GM18517 (cell line): ENCODE data around the gene RTBDN.
"Not testable (repeated sequence)": the region's sequence is repeated elsewhere in the genome, so short reads cannot be mapped to it uniquely, and the experiment has no call there.

ENCODE experiments used
- ATAC-seq: cut with Tn5 transposase; IDR thresholded peaks from one replicate; pipeline ENCODE4 v1.9.1; 2021; ENCODE audit warnings: mild to moderate bottlenecking, moderate library complexity; ENCODE audit not compliant: unreplicated experiment

The RTBDN gene

DNA sequence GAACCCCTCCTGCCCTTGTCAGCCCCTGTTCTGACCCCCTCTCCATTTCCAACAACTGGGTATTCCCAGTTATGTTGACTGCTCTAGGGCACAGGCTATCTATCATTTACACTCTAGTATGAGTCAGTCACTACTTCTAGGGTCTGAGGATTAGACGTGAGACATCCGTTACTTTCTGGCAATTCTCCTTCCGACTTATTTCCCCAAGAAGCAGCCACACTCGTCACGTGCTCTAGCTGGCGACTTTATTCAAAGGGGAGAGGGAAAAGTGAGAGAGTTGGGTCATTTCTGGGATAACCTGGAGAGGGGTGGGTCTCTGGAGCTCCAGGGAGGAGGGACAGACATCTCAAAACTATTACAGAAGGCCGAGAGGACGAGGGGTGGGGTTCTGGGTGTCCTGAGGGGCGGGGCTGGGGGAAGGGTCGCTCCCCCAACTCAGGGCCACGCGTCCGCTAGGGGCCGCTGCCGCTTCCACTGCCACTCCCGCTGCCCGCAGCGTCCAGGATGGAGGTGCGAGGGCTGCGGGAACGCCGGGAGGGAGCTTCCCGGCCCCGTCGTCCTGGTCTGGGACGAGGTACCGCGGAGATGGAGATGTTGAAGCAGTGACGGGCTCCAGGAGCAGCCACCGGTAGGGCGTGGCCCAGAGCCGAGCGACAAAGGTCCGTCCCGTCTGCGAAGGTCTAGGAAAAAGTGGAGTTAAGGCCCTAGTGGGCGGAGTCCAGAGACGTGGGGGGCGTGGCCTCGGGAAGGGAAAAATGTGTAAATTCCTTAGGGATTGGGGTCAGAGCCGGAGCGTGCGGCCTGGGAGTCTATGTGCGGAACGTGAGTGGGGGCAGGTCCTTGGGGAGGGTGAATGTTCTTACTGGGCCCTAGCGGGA lies 8.9 kb downstream of the RTBDN start:
- no peak for ATAC-seq

DNA sequence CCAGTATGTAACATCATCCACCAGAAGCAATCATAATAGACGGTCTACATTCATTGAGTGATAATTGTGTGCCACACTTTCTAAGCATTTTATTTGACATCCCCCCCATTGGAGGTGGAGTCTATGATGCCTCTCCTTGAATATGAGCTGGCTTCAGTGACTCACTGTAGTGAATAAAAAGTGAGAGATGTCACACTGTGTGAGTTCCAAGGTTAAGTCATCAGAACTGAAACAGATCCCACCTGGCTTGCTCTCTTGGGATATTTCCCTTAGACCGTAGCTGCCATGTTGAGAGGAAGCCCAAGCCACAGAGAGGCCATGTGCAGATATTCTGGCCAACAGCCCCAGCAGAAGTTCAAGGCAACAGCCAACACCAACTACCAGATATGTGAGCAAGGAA lies 12.6 kb downstream of the RTBDN start:
- ATAC-seq = no peak

DNA sequence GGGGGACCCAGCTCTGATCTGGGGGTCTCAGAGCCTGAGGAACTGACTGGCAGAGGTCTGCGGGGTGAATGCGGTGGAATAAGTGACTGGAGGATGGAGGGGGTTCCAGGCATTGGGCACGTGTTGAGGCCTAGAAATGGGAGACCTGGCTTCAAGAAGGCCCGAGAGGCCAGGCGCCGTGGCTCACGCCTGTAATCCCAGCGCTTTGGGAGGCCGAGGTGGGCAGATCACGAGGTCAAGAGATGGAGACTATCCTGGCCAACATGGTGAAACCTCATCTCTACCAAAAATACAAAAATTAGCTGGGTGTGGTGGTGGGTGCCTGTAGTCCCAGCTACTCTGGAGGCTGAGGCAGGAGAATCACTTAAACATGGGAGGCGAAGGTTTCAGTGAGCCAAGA lies 16.6 kb downstream of the RTBDN start:
- not testable (repeated sequence) for ATAC-seq

DNA sequence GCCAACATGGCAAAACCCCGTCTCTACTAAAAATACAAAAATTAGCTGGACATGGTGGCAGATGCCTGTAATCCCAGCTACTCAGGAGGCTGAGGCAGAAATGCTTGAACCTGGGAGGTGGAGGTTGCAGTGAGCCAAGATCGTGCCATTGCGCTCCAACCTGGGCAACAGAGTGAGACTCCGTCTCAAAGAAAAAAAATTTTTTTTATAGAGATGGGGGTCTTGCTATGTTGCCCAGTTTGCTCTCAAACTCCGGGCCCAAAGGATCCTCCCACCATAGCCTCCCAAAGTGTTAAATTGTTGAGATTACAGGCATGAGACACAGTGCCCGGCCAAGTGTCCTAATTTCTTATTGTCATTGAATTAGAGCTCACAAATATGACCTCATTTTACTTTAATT lies 17.2 kb downstream of the RTBDN start:
- not testable (repeated sequence) for ATAC-seq

DNA sequence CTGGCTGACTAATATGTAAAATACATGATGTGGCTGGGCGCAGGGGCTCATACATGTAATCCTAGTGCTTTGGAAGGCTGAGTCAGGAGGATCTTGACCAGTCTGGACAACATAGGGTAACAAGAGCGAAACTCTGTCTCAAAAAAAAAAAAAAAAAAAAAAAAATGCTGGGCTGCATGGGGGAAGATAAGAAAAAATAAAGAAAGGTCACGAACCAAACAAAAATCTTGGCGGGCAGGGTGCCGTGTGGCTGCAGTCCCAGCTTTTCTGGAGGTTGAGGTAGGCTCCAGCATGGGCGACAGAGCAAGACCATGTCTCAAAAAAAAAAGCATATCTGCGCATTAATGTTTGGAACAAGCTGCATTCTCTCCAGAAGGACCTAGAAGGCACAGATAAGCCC lies 19.3 kb downstream of the RTBDN start:
- ATAC-seq = no peak

DNA sequence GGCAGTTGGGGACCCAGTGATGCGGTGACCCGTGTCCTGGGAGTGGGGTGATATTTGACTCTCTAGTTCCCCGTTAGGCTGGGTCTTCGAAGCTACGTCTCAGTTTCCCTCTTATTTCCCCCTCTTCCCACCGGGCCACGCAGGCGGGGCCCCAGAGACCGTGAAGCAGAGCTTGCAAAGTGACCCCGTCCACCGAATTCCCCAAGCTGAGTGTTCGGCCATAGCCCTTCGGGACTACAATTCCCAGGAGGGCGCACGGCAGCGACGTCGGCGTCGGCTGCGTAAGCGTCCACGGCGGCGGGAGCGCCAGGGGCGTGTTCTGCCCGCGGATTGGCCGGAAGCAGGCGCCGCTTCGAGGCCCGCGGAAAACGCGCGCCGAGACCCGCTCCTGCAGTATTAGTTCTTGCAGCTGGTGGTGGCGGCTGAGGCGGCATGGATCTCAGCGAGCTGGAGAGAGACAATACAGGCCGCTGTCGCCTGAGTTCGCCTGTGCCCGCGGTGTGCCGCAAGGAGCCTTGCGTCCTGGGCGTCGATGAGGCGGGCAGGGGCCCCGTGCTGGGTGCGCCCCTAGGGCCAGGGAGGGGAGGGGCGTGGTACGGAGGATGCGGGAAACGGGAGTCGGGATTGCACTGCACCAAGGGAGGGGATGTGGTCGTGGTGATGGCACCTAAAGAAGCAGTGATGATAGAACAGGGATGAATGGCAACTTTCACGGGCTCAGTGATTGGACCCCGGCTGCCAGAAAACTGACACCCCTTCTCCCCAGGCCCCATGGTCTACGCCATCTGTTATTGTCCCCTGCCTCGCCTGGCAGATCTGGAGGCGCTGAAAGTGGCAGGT lies 27.9 kb downstream of the RTBDN start, which contains the start of gene RNASEH2A:
TSS of gene RNASEH2A (plus strand) at position 343 of the 840 bp plus-strand sequence. CDS start at position 433, 90 bp downstream.
- peak; percentile 54 for ATAC-seq

DNA sequence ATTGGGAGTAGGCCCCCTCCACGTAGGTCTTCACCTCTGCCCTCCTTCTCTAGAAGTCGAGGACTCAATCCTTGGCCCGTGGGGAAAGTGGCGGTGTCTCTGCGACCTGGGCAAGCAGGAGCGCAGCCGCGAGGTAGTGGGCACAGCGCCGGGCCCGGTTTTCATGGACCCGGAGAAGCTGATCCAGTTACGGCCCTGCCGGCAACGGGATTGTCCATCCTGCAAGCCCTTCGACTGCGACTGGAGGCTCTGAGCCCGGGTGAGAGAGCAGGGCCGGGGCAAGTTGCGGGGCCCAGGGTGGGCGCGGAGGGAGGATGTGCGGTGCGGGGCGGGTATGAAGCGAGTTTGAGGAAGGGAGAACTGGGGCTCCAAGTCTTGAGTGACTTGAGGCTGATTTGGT lies 30.3 kb downstream of the RTBDN start:
- no peak for ATAC-seq

DNA sequence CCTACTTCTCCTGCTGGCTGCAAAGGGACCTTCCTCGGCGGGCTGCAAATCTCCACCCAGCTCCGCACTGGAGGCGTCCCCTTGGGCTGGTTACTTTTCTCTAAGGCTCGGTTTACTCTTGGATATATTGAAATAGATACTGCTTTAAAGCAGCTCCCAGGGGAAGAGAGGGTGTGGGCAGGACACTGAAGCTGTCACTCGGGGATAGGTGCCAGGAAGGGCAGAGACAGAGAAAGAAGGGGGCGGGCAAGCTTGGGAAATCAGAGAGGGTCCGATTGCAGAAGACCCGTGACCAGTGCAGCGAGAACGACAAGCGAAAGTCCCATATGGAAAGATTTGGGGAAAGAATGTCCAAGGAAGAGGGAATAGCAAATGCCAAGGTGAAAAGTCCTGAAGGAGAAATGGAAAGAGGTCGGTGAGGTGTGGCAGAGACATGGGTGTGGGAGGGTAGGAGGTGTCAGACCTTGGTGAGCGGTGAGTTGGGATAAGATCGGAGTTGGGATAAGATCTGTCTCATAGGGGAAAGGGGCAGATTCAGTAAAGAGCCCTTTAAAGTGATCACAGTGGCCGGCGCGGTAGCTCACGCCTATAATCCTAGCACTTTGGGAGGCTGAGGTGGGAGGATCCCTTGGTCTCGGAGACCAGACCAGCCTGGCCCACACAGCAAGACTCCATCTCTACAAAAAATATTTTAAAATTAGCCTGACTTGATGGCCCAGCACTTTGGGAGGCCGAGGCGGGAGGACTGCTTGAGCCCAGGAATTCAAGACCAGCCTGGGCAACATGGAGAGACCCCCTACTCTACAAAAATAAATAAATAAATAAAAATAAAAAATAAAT lies 31.9 kb downstream of the RTBDN start:
- ATAC-seq = no peak

DNA sequence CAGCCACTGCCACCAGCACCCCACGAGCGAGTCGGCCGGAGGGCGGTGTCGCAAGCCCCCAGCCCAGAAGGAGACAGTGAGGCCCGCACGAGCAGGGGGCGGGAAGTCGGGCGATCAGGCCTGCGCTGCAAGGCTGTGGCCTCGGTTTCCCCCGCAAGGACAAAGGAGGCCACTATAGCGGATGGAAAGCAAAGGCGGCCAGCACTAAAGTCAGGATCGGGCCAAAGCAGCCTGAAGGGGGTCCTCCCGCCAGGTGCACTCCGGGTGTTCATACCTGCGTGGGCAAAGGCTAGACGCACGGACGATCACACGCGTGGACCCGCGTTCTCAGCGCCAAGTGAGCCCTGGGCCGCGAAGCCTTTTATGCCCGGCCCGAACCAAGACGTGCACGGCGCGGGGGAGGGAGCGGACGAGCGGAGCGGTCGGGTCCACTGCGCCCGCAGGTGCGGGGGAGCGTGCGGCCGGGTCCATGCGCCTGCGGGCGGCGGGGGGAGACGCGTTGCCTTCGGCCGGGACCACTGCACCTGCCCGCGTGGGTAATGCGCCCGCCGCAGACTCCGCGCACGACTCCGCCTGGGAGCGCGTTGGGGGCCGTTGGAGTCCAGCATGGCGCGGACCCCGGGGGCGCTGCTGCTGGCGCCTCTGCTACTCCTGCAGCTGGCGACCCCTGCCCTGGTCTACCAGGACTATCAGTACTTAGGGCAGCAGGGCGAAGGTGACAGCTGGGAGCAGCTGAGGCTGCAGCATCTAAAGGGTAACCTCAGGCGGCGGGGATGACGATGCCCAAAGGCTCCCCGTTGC lies 32.7 kb downstream of the RTBDN start, which contains the start of the genes PRDX2 and THSD8:
TSS of gene PRDX2 (minus strand) at position 335 of the 801 bp plus-strand sequence. CDS start 539 bp downstream, outside the sequence.
TSS of gene THSD8 (plus strand) at position 604 of the 801 bp plus-strand sequence. CDS start at position 607, 3 bp downstream.
- ATAC-seq = no peak

DNA sequence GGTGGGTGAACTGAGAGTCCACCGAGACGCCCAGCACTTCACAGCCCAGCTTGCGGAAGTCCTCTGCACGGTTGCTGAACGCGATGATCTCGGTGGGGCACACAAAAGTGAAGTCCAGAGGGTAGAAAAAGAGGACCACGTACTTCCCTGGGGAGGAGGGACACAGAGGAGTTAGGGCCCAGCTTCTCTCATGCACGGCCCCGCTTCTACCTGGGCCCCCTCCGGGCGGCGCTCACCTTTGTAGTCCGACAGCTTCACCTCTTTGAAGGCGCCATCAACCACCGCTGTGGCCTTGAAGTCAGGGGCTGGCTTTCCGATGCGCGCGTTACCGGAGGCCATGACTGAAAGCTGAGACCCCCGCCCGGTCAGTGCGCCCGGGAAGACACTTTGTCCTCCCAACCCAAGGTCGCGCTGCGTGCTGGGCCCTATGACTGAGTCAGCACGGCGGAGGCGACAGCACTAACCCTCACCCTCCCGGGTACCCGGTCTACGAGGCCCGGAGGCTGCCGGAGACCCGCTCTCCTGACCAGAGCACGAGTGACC lies 33.4 kb downstream of the RTBDN start:
- no peak for ATAC-seq

DNA sequence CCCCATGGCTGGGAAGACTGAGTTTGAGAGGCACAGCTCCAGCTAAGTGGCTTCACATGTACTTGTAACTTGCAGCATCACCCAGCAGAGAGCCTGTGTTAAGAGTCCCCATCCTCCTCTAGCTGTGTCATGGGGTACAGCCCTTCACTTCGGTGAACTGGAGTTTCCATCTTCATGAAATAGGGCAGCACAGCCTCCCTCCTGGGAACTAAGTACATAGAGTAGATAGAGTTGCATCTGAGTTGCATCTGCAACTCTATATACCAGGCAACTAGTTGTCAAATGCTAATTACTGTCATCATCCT lies 34.0 kb downstream of the RTBDN start:
- ATAC-seq = no peak

DNA sequence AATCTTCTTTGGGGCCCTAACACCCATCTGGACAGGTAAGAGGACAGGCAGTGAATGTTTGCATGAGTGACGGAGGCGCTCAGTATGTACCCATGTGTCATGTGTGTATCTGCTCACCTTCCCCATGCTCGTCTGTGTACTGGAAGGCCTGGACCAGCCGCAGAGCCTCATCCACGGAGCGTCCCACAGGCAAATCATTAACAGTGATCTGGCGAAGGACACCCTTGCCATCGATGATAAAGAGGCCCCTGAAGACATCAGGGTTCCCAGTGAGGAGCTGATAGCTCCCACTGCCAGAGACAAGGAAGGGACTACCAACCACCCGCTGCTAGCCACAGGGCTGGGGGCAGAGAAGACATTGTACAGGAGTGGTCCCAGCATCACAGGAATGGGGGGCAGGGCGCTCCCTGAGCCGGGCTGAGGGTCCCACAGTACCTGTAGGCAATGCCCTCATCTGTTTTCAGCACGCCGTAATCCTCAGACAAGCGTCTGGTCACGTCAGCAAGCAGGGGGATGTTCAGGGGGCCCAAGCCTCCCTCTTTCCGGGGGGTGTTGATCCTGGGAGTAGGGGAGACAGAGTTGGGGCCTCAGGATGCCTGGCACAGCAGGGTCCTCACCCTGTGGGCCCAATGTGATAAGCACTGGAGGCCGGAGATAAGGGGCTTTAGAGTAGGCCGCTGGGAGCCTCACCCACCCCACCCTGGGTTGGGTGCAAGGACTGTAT lies 34.5 kb downstream of the RTBDN start:
- no peak for ATAC-seq

DNA sequence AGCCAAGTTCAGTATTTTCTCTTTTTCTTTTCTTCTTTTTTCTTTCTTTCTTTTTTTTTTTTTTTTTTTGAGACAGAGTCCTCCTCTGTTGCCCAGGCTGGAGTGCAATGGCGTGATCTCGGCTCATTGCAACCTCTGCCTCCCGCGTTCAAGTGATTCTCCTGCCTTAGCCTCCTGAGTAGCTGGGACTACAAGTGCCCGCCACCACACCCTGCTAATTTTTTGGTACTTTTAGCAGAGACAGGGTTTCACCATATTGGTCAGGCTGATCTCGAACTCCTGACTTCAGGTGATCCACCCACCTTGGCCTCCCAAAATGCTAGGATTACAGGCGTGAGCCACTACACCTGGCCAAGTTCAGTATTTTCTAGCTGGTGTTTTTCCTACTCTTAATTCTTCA lies 36.8 kb downstream of the RTBDN start:
- not testable (repeated sequence) for ATAC-seq

DNA sequence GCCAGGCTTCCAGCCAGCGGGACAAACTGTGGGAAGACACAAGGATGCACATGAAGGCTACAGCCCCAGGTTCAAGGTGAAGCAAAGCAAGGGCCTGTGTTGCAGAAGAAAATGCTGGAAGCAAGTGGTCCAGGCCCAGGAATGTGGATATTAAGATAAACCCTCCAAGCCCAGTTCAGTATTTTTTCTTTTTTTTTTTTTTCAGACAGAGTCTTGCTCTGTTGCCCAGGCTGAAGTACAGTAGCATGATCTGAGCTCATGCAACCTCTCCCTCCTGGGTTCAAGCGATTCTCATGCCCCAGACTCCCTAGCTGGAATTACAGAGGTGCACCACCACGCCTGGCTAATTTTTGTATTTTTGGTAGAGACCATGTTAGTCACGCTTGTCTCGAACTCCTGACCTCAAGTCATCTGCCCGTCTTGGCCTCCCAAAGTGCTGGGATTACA lies 37.2 kb downstream of the RTBDN start:
- no peak for ATAC-seq

DNA sequence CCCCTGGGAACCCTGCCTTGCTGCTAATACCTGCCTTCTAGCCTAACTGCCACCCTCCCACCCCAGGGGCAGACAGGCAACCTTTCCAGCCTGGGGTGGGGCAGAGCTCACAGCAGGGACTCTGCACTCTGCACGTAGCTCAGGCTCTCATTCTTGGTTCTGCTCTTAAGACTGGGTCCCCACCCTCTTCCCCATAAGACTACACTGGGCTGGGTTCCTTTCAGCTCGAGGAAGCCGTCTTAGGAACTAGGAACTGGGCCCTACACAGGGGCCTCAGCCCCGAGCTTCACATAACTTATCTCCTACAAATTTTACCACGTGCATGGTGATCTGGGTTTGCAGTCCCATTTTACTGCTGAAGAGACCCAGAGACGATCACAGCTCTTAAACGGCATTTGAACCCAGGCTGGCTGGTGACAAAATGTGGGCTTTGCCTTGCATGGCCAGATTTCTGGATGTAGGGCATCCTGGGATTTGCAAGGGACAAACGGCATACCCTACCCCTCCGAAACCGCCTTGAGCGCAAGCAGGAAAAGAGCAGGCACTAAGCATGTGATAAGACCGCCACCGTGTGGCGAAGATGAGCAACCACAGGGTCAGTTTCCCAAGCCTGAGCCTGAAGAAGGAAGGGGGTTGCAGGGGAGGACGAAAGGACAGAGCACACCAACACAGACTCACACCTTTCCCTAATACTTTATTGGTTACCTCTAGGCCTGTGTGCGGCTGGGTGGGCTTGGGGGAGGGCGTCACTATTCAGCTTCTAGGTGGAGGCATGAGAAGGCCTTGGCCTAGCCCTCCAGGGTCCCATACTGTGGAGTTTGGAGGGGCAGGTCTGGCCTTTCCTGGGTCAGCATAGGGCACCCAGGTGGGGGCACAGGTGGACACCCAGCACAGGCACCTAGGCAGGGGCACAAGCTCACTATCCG lies 38.0 kb downstream of the RTBDN start:
- ATAC-seq = no peak

DNA sequence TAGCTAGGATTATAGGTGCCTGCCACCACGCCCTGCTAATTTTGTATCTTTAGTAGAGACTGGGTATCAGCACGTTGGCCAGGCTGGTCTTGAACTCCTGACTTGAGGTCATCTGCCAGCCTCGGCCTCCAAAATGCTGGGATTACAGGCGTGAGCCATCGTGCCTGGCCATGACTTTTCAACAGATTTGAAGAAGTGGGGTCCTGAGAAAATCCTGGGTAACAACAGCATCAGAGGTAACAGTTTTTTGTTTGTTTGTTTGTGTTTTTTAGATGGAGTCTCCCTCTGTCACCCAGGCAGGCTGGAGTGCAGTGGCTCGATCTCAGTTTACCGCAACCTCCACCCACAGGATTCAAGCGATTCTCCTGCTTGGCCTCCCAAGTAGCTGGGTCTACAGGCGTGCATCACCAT lies 39.4 kb downstream of the RTBDN start:
- no peak for ATAC-seq

DNA sequence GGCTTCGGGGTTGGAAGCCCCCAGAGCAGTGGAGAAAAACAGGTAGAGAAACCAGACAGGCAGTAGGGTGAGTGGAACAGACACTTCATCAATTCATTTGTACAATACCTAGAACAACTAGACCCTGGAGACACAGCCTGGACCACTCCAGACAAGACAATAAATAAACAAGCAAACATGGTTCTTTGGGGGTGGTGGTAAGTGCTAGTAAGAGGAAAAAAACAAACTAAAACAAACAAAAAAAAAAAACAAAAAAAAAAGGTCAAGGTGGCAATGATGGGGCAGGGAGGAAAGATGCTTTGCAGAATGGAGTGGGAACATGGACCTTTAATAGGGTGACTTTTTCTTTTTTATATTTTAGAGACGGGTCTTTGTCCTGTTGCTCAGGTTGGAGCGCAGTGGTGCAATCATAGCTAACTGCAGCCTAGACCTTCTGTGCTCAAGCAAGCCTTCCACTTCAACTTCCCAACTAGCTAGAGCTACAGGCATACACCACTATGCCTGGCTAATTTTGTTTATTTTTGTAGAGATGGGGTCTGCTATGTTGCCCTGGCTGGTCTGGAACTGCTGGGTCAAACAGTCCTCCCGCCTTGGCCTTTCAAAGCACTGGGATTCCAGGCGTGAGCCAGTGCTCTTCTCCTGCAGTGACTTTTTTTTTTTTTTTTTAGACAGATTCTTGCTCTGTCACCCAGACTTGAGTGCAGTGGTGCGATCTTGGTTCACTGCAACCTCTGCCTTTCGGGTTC lies 40.0 kb downstream of the RTBDN start:
- no peak for ATAC-seq
